WTC11 (cell line): ENCODE data around the gene EXOSC2. TPM values are rescaled to one million over a fixed set of nuclear protein-coding genes. Genes with fewer than 3 reads are reported as not detected.

Experiments used
- ATAC-seq: fragments of 200-7000 bp; cut with Tn5 transposase; 2 replicates; pipeline ENCODE4 v1.10.0; 2021; ENCODE audit warnings: mild to moderate bottlenecking, moderate library complexity
- CTCF ChIA-PET: fragments of 300-600 bp; sonication (Branson Sonifier 250); formaldehyde crosslinking; loops from one replicate; lab custom pipeline; 2021; ENCODE audit warnings: antibody characterized with exemption; lab: Charles Lee
- POLR2A ChIA-PET: fragments of 350-600 bp; sonication (Branson Sonifier 250); formaldehyde crosslinking; loops from one replicate; lab custom pipeline; 2021; ENCODE audit warnings: antibody characterized with exemption; lab: Charles Lee
- DNase-seq: peaks from one replicate; pipeline ENCODE4 v3.0.0; 2021; ENCODE audit warnings: low spot score
- H3K27ac Mint-ChIP-seq: 2 replicates; pipeline ENCODE4 v1.8.0; 2021; ENCODE audit warnings: mixed read lengths
- H3K27me3 Mint-ChIP-seq: 2 replicates; pipeline ENCODE4 v1.8.0; 2021; ENCODE audit warnings: low read depth, mild to moderate bottlenecking, moderate library complexity, mixed read lengths
- H3K36me3 Mint-ChIP-seq: 2 replicates; pipeline ENCODE4 v1.8.0; 2021; ENCODE audit warnings: mixed read lengths
- H3K4me1 Mint-ChIP-seq: 2 replicates; pipeline ENCODE4 v1.8.0; 2022; ENCODE audit warnings: mixed read lengths
- H3K4me3 Mint-ChIP-seq: 2 replicates; pipeline ENCODE4 v1.8.0; 2021; ENCODE audit warnings: mild to moderate bottlenecking, moderate library complexity, mixed read lengths
- H3K9me3 Mint-ChIP-seq: 2 replicates; pipeline ENCODE4 v1.8.0; 2021; ENCODE audit warnings: mixed read lengths
- ATF1 ChIP-seq: sonication (generic); formaldehyde crosslinking; IDR thresholded peaks from 2 replicates; pipeline ENCODE4 v1.8.1; 2023; ENCODE audit warnings: mild to moderate bottlenecking, moderate library complexity, missing genetic modification reagents
- CBFB ChIP-seq: sonication (generic); formaldehyde crosslinking; IDR thresholded peaks from 2 replicates; pipeline ENCODE4 v1.8.1; 2022; ENCODE audit warnings: mild to moderate bottlenecking, low read depth, missing genetic modification reagents
- CREB1 ChIP-seq: sonication (generic); formaldehyde crosslinking; IDR thresholded peaks from 2 replicates; pipeline ENCODE4 v1.8.0; 2023; ENCODE audit warnings: mild to moderate bottlenecking, missing genetic modification reagents
- EMX1 ChIP-seq: fragments of 250-450 bp; sonication (Bioruptor Pico); IDR thresholded peaks from 2 replicates; pipeline ENCODE4 v1.8.0; 2021; ENCODE audit warnings: mild to moderate bottlenecking
- GTF2I ChIP-seq: fragments of 250-450 bp; sonication (Bioruptor Pico); conservative IDR thresholded peaks from 2 replicates; pipeline ENCODE4 v1.4.0; 2021; ENCODE audit warnings: mild to moderate bottlenecking
- HMGA2 ChIP-seq: fragments of 250-450 bp; sonication (Bioruptor Pico); IDR thresholded peaks from 2 replicates; pipeline ENCODE4 v1.4.0; 2021; ENCODE audit warnings: mild to moderate bottlenecking, moderate library complexity
- MXD4 ChIP-seq: fragments of 250-450 bp; sonication (Bioruptor Pico); IDR thresholded peaks from 2 replicates; pipeline ENCODE4 v1.8.0; 2021; ENCODE audit warnings: mild to moderate bottlenecking, moderate library complexity, borderline replicate concordance
- MYBL2 ChIP-seq: sonication (generic); formaldehyde crosslinking; IDR thresholded peaks from 2 replicates; pipeline ENCODE4 v1.8.1; 2023; ENCODE audit warnings: mild to moderate bottlenecking, moderate library complexity, missing genetic modification reagents
- NFYB ChIP-seq: sonication (generic); formaldehyde crosslinking; conservative IDR thresholded peaks from 2 replicates; pipeline ENCODE4 v1.8.0; 2022; ENCODE audit warnings: low read depth, missing genetic modification reagents
- NR1H2 ChIP-seq: sonication (generic); formaldehyde crosslinking; IDR thresholded peaks from 2 replicates; pipeline ENCODE4 v1.9.0; 2021; ENCODE audit warnings: mild to moderate bottlenecking, moderate library complexity, missing genetic modification reagents
- NR2C2 ChIP-seq: sonication (generic); formaldehyde crosslinking; IDR thresholded peaks from 2 replicates; pipeline ENCODE4 v1.8.0; 2022; ENCODE audit warnings: mild to moderate bottlenecking, missing genetic modification reagents
- OVOL2 ChIP-seq: fragments of 250-450 bp; sonication (Bioruptor Pico); IDR thresholded peaks from 2 replicates; pipeline ENCODE4 v1.9.0; 2021; ENCODE audit warnings: mild to moderate bottlenecking, borderline replicate concordance
- RORB ChIP-seq: fragments of 250-450 bp; sonication (Bioruptor Pico); IDR thresholded peaks from 2 replicates; pipeline ENCODE4 v1.9.0; 2021; ENCODE audit warnings: mild to moderate bottlenecking
- SMAD4 ChIP-seq: sonication (generic); formaldehyde crosslinking; IDR thresholded peaks from 2 replicates; pipeline ENCODE4 v1.8.0; 2022; ENCODE audit warnings: mild to moderate bottlenecking, missing genetic modification reagents
- SOX15 ChIP-seq: fragments of 250-450 bp; sonication (Bioruptor Pico); IDR thresholded peaks from 2 replicates; pipeline ENCODE4 v1.9.0; 2021; ENCODE audit warnings: mild to moderate bottlenecking
- TEAD4 ChIP-seq: sonication (generic); formaldehyde crosslinking; IDR thresholded peaks from 2 replicates; pipeline ENCODE4 v1.8.0; 2022; ENCODE audit warnings: mild to moderate bottlenecking, missing genetic modification reagents
- ZBTB21 ChIP-seq: sonication (generic); formaldehyde crosslinking; IDR thresholded peaks from 2 replicates; pipeline ENCODE4 v1.8.1; 2023; ENCODE audit warnings: mild to moderate bottlenecking, missing genetic modification reagents, borderline replicate concordance
- ZNF121 ChIP-seq: sonication (generic); formaldehyde crosslinking; IDR thresholded peaks from 2 replicates; pipeline ENCODE4 v1.8.0; 2023; ENCODE audit warnings: missing genetic modification reagents
- ZNF232 ChIP-seq: sonication (generic); formaldehyde crosslinking; IDR thresholded peaks from 2 replicates; pipeline ENCODE4 v1.8.0; 2022; ENCODE audit warnings: mild to moderate bottlenecking, missing genetic modification reagents
- ZNF416 ChIP-seq: fragments of 250-450 bp; sonication (Bioruptor Pico); IDR thresholded peaks from 2 replicates; pipeline ENCODE4 v1.9.0; 2021; ENCODE audit warnings: mild to moderate bottlenecking, inconsistent platforms
- ZNF423 ChIP-seq: fragments of 250-450 bp; sonication (Bioruptor Pico); IDR thresholded peaks from 2 replicates; pipeline ENCODE4 v2.1.2; 2022; ENCODE audit warnings: mild to moderate bottlenecking, moderate library complexity
- total RNA-seq: library from RNA; stranded (reverse); gene quantifications from 3 replicates; pipeline ENCODE4 v1.2.3, GENCODE V29; 2021
- TF ChIP-seq, protein P1 (sequence below): fragments of 200-600 bp; IDR thresholded peaks from 2 replicates; pipeline ENCODE4 v1.8.0; 2022; ENCODE audit warnings: antibody characterized with exemption
- TF ChIP-seq, protein P2 (sequence below): fragments of 250-450 bp; sonication (Bioruptor Pico); conservative IDR thresholded peaks from 2 replicates; pipeline ENCODE4 v1.9.0; 2021; ENCODE audit warnings: mild to moderate bottlenecking
- TF ChIP-seq, protein P3 (sequence below): sonication (generic); formaldehyde crosslinking; IDR thresholded peaks from 2 replicates; pipeline ENCODE4 v1.8.0; 2023; ENCODE audit warnings: mild to moderate bottlenecking, missing genetic modification reagents
- TF ChIP-seq, protein P4 (sequence below): fragments of 250-450 bp; sonication (Bioruptor Pico); IDR thresholded peaks from 2 replicates; pipeline ENCODE4 v1.9.0; 2021; ENCODE audit warnings: moderate library complexity, mild to moderate bottlenecking, inconsistent platforms, borderline replicate concordance
- TF ChIP-seq, protein P5 (sequence below): sonication (generic); formaldehyde crosslinking; conservative IDR thresholded peaks from 2 replicates; pipeline ENCODE4 v1.8.1; 2022; ENCODE audit warnings: mild to moderate bottlenecking, missing genetic modification reagents

The EXOSC2 gene
- total RNA-seq, 1 experiment from 2014 or later = 76.1 TPM

DNA sequence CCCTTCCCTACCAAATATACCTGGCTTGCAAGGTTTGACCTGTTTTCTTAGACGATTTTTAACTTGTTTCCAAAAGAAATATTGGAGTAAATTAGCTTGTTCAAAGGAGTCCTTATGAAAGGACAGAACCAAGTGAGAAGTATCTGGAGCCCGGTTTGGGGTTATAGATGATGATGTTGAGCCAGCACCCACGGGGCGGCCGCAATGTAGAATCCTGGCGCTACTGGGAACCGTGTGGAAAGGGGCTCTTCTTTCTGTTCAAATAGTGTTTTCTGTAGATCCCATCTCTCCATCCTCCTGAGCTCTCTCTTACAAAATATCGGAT, 517 bp upstream of the EXOSC2 start:
- ChIA-PET CTCF (interaction anchor here (0.6 to 3.3 kb wide), 34 partner anchors 8 to 570 kb away, joined by 3 to 46 read pairs (median 5); partner anchors contain the start of gene FUBP3), POLR2A (interaction anchor here (0.6 to 1.3 kb wide), 3 partner anchors 227 to 353 kb away, joined by 3 to 5 read pairs (median 3); no protein-coding TSS in a partner anchor)
- peak overlapping the region; percentile 98 for H3K4me3 Mint-ChIP-seq
- peak overlapping the region; percentile 83 for H3K27ac Mint-ChIP-seq
- ATAC-seq = no peak
- H3K9me3 Mint-ChIP-seq = no peaks in the 10 kb centered on the region
- peaks cover 58% of the 10 kb centered on the region for H3K4me1 Mint-ChIP-seq
- H3K27me3 Mint-ChIP-seq = no peaks in the 10 kb centered on the region
- TF ChIP-seq ATF1 (CRISPR knock-in tag) (no peak), NR1H2 (no peak), ZNF232 (CRISPR knock-in tag) (no peak), HMGA2 (CRISPR knock-in tag) (no peak), CBFB (no peak), NR2C2 (no peak), SMAD4 (CRISPR knock-in tag) (no peak), ZNF416 (CRISPR knock-in tag) (no peak), OVOL2 (CRISPR knock-in tag) (no peak), ZNF423 (no peak), NFYB (CRISPR knock-in tag) (no peak)
- TF ChIP-seq, protein P1, sequence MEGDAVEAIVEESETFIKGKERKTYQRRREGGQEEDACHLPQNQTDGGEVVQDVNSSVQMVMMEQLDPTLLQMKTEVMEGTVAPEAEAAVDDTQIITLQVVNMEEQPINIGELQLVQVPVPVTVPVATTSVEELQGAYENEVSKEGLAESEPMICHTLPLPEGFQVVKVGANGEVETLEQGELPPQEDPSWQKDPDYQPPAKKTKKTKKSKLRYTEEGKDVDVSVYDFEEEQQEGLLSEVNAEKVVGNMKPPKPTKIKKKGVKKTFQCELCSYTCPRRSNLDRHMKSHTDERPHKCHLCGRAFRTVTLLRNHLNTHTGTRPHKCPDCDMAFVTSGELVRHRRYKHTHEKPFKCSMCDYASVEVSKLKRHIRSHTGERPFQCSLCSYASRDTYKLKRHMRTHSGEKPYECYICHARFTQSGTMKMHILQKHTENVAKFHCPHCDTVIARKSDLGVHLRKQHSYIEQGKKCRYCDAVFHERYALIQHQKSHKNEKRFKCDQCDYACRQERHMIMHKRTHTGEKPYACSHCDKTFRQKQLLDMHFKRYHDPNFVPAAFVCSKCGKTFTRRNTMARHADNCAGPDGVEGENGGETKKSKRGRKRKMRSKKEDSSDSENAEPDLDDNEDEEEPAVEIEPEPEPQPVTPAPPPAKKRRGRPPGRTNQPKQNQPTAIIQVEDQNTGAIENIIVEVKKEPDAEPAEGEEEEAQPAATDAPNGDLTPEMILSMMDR = no peak
- TF ChIP-seq, protein P2, sequence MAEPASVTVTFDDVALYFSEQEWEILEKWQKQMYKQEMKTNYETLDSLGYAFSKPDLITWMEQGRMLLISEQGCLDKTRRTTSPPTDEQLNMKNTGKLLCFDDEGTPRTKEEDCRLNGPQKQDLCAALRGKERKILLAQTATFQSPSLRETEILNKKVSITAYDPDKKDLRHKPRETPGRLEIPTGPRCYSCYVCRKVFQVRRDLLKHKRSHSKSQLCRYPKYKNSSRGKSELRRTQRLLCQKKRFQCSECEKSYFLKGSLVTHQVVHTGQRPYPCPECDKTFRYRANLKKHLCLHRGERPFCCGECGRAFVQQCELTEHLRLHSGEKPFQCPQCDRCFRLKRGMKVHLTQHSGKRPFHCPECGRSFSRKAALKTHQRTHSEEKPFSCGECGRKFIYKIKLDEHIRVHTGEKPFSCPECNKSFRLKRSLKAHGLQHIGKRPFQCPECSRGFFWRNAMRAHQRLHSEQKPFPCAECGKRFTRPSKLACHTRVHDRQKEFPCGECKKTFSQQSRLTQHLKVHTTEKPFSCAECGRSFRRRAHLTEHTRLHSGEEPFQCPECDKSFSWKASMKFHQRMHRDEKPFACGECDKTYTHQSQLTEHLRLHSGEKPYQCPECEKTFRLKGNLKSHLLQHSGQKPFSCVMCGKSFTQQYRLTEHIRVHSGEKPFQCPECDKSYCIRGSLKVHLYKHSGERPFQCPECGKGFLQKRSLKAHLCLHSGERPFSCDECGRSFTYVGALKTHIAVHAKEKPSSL (CRISPR knock-in tag) = no peak
- TF ChIP-seq, protein P3, sequence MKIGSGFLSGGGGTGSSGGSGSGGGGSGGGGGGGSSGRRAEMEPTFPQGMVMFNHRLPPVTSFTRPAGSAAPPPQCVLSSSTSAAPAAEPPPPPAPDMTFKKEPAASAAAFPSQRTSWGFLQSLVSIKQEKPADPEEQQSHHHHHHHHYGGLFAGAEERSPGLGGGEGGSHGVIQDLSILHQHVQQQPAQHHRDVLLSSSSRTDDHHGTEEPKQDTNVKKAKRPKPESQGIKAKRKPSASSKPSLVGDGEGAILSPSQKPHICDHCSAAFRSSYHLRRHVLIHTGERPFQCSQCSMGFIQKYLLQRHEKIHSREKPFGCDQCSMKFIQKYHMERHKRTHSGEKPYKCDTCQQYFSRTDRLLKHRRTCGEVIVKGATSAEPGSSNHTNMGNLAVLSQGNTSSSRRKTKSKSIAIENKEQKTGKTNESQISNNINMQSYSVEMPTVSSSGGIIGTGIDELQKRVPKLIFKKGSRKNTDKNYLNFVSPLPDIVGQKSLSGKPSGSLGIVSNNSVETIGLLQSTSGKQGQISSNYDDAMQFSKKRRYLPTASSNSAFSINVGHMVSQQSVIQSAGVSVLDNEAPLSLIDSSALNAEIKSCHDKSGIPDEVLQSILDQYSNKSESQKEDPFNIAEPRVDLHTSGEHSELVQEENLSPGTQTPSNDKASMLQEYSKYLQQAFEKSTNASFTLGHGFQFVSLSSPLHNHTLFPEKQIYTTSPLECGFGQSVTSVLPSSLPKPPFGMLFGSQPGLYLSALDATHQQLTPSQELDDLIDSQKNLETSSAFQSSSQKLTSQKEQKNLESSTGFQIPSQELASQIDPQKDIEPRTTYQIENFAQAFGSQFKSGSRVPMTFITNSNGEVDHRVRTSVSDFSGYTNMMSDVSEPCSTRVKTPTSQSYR (CRISPR knock-in tag) = no peak
- TF ChIP-seq, all 79 proteins: peak for 0
- peaks cover 31% of the 10 kb centered on the region for H3K36me3 Mint-ChIP-seq
- no peak for DNase-seq

DNA sequence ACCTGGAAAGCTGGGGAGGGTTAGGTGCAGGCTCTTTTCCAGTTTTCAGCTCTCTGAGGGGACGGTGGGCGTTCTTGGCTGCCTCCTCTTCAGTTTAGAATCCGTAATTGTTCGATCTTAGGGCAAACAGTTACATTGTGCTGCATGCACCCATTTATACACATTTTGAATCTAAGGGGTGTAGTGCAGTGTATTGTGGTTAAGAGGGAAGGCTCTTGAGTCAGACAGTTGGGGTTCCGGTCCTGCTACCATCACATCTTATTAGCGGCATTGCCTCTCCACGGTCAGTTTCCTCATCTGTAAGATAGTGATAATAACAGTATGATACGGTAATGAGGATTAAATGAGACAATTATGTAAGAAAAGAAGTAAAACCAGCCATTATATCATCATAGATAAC, 625 bp downstream of the EXOSC2 start:
- peak overlapping the region; percentile 94 for H3K27ac Mint-ChIP-seq
- H3K36me3 Mint-ChIP-seq = peaks cover 42% of the 10 kb centered on the region
- no peak for DNase-seq
- POLR2A ChIA-PET = no interaction called here
- CTCF ChIA-PET = interaction anchor here (0.6 to 3.3 kb wide), 16 partner anchors 10 to 352 kb away, joined by 3 to 46 read pairs (median 8); no protein-coding TSS in a partner anchor
- peak overlapping the region; percentile 98 for H3K4me3 Mint-ChIP-seq
- H3K27me3 Mint-ChIP-seq = no peaks in the 10 kb centered on the region
- TF ChIP-seq SOX15 (CRISPR knock-in tag) = no peak
- no peak for TF ChIP-seq ZBTB21 (CRISPR knock-in tag)
- TF ChIP-seq, protein P4, sequence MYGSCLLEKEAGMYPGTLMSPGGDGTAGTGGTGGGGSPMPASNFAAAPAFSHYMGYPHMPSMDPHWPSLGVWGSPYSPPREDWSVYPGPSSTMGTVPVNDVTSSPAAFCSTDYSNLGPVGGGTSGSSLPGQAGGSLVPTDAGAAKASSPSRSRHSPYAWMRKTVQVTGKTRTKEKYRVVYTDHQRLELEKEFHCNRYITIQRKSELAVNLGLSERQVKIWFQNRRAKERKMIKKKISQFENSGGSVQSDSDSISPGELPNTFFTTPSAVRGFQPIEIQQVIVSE (CRISPR knock-in tag) = no peak
- no peak for TF ChIP-seq MXD4 (CRISPR knock-in tag)
- TF ChIP-seq MYBL2 (CRISPR knock-in tag) = no peak
- no peak for TF ChIP-seq ZNF121 (CRISPR knock-in tag)
- TF ChIP-seq NR1H2 = no peak
- no peak for TF ChIP-seq CREB1 (CRISPR knock-in tag)
- TF ChIP-seq RORB (CRISPR knock-in tag) = no peak
- TF ChIP-seq, protein P5, sequence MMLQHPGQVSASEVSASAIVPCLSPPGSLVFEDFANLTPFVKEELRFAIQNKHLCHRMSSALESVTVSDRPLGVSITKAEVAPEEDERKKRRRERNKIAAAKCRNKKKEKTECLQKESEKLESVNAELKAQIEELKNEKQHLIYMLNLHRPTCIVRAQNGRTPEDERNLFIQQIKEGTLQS (CRISPR knock-in tag) = no peak
- no peak for TF ChIP-seq TEAD4 (CRISPR knock-in tag)
- TF ChIP-seq EMX1 (CRISPR knock-in tag) = no peak
- TF ChIP-seq SMAD4 (CRISPR knock-in tag) = no peak
- TF ChIP-seq GTF2I (CRISPR knock-in tag) = no peak
- no peaks in the 10 kb centered on the region for H3K9me3 Mint-ChIP-seq
- peaks cover 58% of the 10 kb centered on the region for H3K4me1 Mint-ChIP-seq
- ATAC-seq = no peak
